Activated gamma-delta T cell (primary cell): ENCODE results near the gene XAGE2.
"Not testable (repeated sequence)": the region's sequence is repeated elsewhere in the genome, so short reads cannot be mapped to it uniquely, and the experiment has no call there.

Experiments used
- DNase-seq: peaks from one replicate; lab custom pipeline; 2025; lab: John Stamatoyannopoulos, UW
- total RNA-seq, 2 donors: gene quantifications; one replicate each; lab custom pipeline; 2026; lab: John Stamatoyannopoulos, UW

Gene XAGE2
- total RNA-seq, result 0 reads per million in 2 donors

- no peak for DNase-seq
Observed at GRCh38 chrX:52368368-52369055, at the start of gene XAGE2. Gene XAGE2 (plus strand): TSS chrX:52369021. CDS start chrX:52370015, 994 bp downstream.

GRCh38 chrX:52337410-52337809, 31.4 kb upstream of the XAGE2 start:
- no peak for DNase-seq

GRCh38 chrX:52341493-52341892, 27.3 kb upstream of the XAGE2 start:
- no peak for DNase-seq

GRCh38 chrX:52343131-52343530, 25.7 kb upstream of the XAGE2 start:
- DNase-seq, result not testable (repeated sequence)

GRCh38 chrX:52345402-52345801, 23.4 kb upstream of the XAGE2 start:
- DNase-seq, result not testable (repeated sequence)

- no peak for DNase-seq
Observed at GRCh38 chrX:52346174-52347165, 22.4 kb upstream of the XAGE2 start.

GRCh38 chrX:52349681-52350080, 19.1 kb upstream of the XAGE2 start:
- DNase-seq, result no peak

- DNase-seq, result no peak
Observed at GRCh38 chrX:52352551-52352950, 16.3 kb upstream of the XAGE2 start.

- DNase-seq, result no peak
Observed at GRCh38 chrX:52353838-52354237, 15.0 kb upstream of the XAGE2 start.

- DNase-seq, result no peak
Observed at GRCh38 chrX:52355108-52355507, 13.7 kb upstream of the XAGE2 start.

- no peak for DNase-seq
Observed at GRCh38 chrX:52359614-52360232, 9.1 kb upstream of the XAGE2 start.

- no peak for DNase-seq
Observed at GRCh38 chrX:52361941-52362340, 6.9 kb upstream of the XAGE2 start.

- no peak for DNase-seq
Observed at GRCh38 chrX:52363247-52363883, 5.5 kb upstream of the XAGE2 start.

GRCh38 chrX:52378870-52379269, 10.0 kb downstream of the XAGE2 start:
- DNase-seq, result no peak

GRCh38 chrX:52380993-52381392, 12.2 kb downstream of the XAGE2 start:
- DNase-seq, result no peak

- DNase-seq, result no peak
Observed at GRCh38 chrX:52410439-52411394, 41.9 kb downstream of the XAGE2 start.

- no peak for DNase-seq
Observed at GRCh38 chrX:52415304-52415703, 46.5 kb downstream of the XAGE2 start.

GRCh38 chrX:52416816-52417215, 48.0 kb downstream of the XAGE2 start:
- no peak for DNase-seq

GRCh38 chrX:52420824-52421443, 52.1 kb downstream of the XAGE2 start:
- no peak for DNase-seq

GRCh38 chrX:52422884-52423283, 54.1 kb downstream of the XAGE2 start:
- no peak for DNase-seq
